ENCODE data around the gene PALLD.
"Not testable (repeated sequence)": the region's sequence is repeated elsewhere in the genome, so short reads cannot be mapped to it uniquely, and the experiment has no call there.

PALLD gene

GRCh38 chr4:168803732-168804131 lies 306.9 kb downstream of the PALLD start:
- no peak for DNase-seq

GRCh38 chr4:168804146-168804545 lies 307.3 kb downstream of the PALLD start:
- no peak for DNase-seq

GRCh38 chr4:168805341-168805740 lies 308.5 kb downstream of the PALLD start:
- DNase-seq: no peak

GRCh38 chr4:168806247-168806646 lies 309.4 kb downstream of the PALLD start:
- not testable (repeated sequence) for DNase-seq

GRCh38 chr4:168811207-168811606 lies 314.4 kb downstream of the PALLD start:
- DNase-seq: no peak

GRCh38 chr4:168811786-168812651 lies 315.2 kb downstream of the PALLD start:
- DNase-seq: no peak

- DNase-seq: no peak
Measured at GRCh38 chr4:168812806-168813205, 316.0 kb downstream of the PALLD start.

- no peak for DNase-seq
Measured at GRCh38 chr4:168813890-168814289, 317.0 kb downstream of the PALLD start.

GRCh38 chr4:168815379-168816345 lies 318.8 kb downstream of the PALLD start:
- no peak for DNase-seq

GRCh38 chr4:168817370-168817769 lies 320.5 kb downstream of the PALLD start:
- no peak for DNase-seq

GRCh38 chr4:168822481-168822880 lies 325.6 kb downstream of the PALLD start:
- DNase-seq: no peak

GRCh38 chr4:168825975-168826374 lies 329.1 kb downstream of the PALLD start:
- no peak for DNase-seq

- DNase-seq: no peak
Measured at GRCh38 chr4:168826620-168827019, 329.8 kb downstream of the PALLD start.

- DNase-seq: no peak
Measured at GRCh38 chr4:168830777-168831512, 334.1 kb downstream of the PALLD start.

- no peak for DNase-seq
Measured at GRCh38 chr4:168831585-168831918, 334.7 kb downstream of the PALLD start.

GRCh38 chr4:168831919-168832762 lies 335.3 kb downstream of the PALLD start:
- peak; percentile 47 for DNase-seq

- DNase-seq: no peak
Measured at GRCh38 chr4:168832763-168833575, 336.1 kb downstream of the PALLD start.

- DNase-seq: no peak
Measured at GRCh38 chr4:168833881-168834280, 337.0 kb downstream of the PALLD start.

- DNase-seq: no peak
Measured at GRCh38 chr4:168835880-168836454, 339.1 kb downstream of the PALLD start.

GRCh38 chr4:168836490-168836889 lies 339.6 kb downstream of the PALLD start:
- DNase-seq: no peak

GRCh38 chr4:168837922-168838321 lies 341.1 kb downstream of the PALLD start:
- DNase-seq: no peak

Data from CD4-positive, alpha-beta T cell treated with Interleukin-15 for 1 hour (primary cell).